ENCODE results near the gene PELI1. TPM values are rescaled to one million over a fixed set of nuclear protein-coding genes. Genes with fewer than 3 reads are reported as not detected.

The PELI1 gene
- total RNA-seq, 1 experiment from 2014 or later = 61.0 TPM

- Histone ChIP-seq H3K56ac (ENCODE audit: insufficient read length, low read depth, low read length) (no peak overlapping the region), H4K20me1 (ENCODE audit: control insufficient read depth, insufficient read depth, insufficient read length) (no peaks in the 10 kb centered on the region), H2BK5ac (ENCODE audit: insufficient read length, low read length) (no peak overlapping the region), H3K23me2 (ENCODE audit: insufficient read length, low read depth, low read length, poor library complexity, severe bottlenecking) (peaks cover 2% of the 10 kb centered on the region), H3K9me3 (ENCODE audit: control insufficient read depth, low read depth, low read length) (no peaks in the 10 kb centered on the region), H3T11ph (ENCODE audit: low read length) (no peak overlapping the region), H2AFZ (ENCODE audit: low read length) (no peak overlapping the region), H2BK15ac (ENCODE audit: low read depth, low read length) (no peak overlapping the region), H3K27me3 (ENCODE audit: insufficient read depth, low read length) (no peaks in the 10 kb centered on the region), H3K27ac (ENCODE audit: insufficient read length, low read depth, low read length) (no peak overlapping the region), H3K14ac (ENCODE audit: insufficient read depth, low read length) (no peak overlapping the region), H3K9ac (ENCODE audit: extremely low read depth, insufficient read length, low read length) (no peak overlapping the region), H3K4me1 (ENCODE audit: insufficient read depth, low read length) (peaks cover 3% of the 10 kb centered on the region; the same call in 1 of the 2 replicates), H2BK12ac (ENCODE audit: insufficient read length, low read depth, low read length) (no peak overlapping the region), H3K23ac (ENCODE audit: insufficient read length, low read depth, low read length) (no peak overlapping the region), H4K8ac (replicated peaks; ENCODE audit: insufficient read length, low read depth, low read length) (no peak overlapping the region), H4K91ac (ENCODE audit: insufficient read length, low read depth, low read length) (no peak overlapping the region), H4K5ac (ENCODE audit: insufficient read length, low read depth, low read length) (no peak overlapping the region), H3K4me2 (ENCODE audit: insufficient read depth, insufficient read length, low read length) (no peak overlapping the region), H3K18ac (ENCODE audit: insufficient read length, low read depth, low read length) (no peak overlapping the region), H3K79me2 (ENCODE audit: insufficient read depth, low read length) (peaks cover 32% of the 10 kb centered on the region; the same call in 1 of the 2 replicates), H2BK20ac (ENCODE audit: low read depth, low read length, poor library complexity, severe bottlenecking) (no peak overlapping the region), H3K4ac (ENCODE audit: low read depth, low read length) (no peak overlapping the region), H2BK120ac (ENCODE audit: low read depth, low read length, poor library complexity, severe bottlenecking) (no peak overlapping the region), H3K79me1 (ENCODE audit: insufficient read depth, low read depth, low read length, poor library complexity, severe bottlenecking) (peaks cover 11% of the 10 kb centered on the region), H2AK5ac (ENCODE audit: insufficient read length, low read length) (no peak overlapping the region)
- no peaks in the 10 kb centered on the region for H3K27me3 Mint-ChIP-seq (ENCODE audit: low read depth)
- no peak for TF ChIP-seq CTCF (conservative IDR thresholded peaks at IDR 0.05)
- DNase-seq = no peak
- peak overlapping the region in 1 of 2 experiments; percentile 11; a peak in 3 of 5 replicates for H3K4me3 Mint-ChIP-seq
- no peaks in the 10 kb centered on the region; a peak in 2 of 5 replicates for H3K9me3 Mint-ChIP-seq
- H3K36me3 Mint-ChIP-seq (ENCODE audit: insufficient read depth in 1 of 3, low read depth in 3 of 3) = peaks cover 10 to 21% (median 14%) of the 10 kb centered on the region in 3 experiments
- H3K27ac Mint-ChIP-seq = peak overlapping the region in 1 of 3 experiments; percentile 75; a peak in 2 of 7 replicates
- H3K4me1 Mint-ChIP-seq = peaks cover 52% of the 10 kb centered on the region in 2 experiments
These were observed 3.5 kb downstream of the PELI1 start for GRCh38 chr2:64140665-64141200.

All from H9 (cell line).